Medulla oblongata (tissue), 1 donor: ENCODE results near the gene SLC23A2.
"Not testable (repeated sequence)": the region's sequence is repeated elsewhere in the genome, so short reads cannot be mapped to it uniquely, and the experiment has no call there.

ENCODE experiments used
- DNase-seq: peaks from one replicate; pipeline ENCODE4 v3.0.0-alpha.2; 2015; ENCODE audit errors: extremely low spot score

The SLC23A2 gene

GRCh38 chr20:4876731-4877130 is 124.6 kb downstream of the SLC23A2 start:
- no peak for DNase-seq

GRCh38 chr20:4876301-4876700 is 125.0 kb downstream of the SLC23A2 start:
- DNase-seq, result no peak

GRCh38 chr20:4875578-4876067 is 125.7 kb downstream of the SLC23A2 start:
- DNase-seq, result no peak

GRCh38 chr20:4873396-4873795 is 127.9 kb downstream of the SLC23A2 start:
- no peak for DNase-seq

GRCh38 chr20:4871486-4871885 is 129.8 kb downstream of the SLC23A2 start:
- DNase-seq, result no peak

DNA sequence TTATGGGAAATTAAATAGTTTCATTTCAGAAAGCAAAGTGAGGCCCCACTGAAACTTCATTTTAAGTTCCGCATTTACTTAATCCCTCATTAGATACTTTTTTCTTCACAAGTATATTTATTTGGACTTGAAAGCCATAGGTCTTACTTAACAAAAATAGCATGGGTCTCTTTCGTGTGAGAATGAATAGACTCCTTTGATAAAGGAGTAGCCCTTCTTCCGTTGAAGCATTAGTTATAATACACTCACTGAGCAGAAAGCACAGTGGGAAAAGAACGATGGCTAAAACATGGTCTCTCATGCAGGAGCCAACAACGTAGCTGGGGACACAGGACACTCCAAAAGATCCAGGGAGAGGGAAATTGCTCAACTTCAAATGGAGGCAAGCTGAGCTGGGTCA is 130.4 kb downstream of the SLC23A2 start:
- no peak for DNase-seq

GRCh38 chr20:4869290-4870193 is 131.8 kb downstream of the SLC23A2 start:
- no peak for DNase-seq

DNA sequence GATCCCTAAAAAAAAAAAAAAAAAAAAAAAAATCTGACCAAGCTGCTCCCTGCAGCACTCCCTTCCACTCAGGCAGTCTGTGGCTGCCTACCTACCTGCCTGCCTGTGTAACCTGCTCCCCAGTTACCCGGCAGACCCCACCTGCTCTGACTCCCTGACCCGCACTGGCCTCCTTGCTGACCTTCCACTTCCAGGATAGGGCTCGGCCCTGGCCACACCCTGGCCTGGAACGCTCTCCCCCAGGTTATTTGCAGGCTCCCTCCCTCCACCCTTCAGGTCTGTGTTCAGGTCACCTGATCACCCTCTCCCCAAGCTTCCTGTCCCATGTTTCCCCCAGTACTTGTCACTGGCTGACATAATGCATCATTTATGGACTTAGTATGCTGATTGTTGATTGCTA is 134.3 kb downstream of the SLC23A2 start:
- no peak for DNase-seq

DNA sequence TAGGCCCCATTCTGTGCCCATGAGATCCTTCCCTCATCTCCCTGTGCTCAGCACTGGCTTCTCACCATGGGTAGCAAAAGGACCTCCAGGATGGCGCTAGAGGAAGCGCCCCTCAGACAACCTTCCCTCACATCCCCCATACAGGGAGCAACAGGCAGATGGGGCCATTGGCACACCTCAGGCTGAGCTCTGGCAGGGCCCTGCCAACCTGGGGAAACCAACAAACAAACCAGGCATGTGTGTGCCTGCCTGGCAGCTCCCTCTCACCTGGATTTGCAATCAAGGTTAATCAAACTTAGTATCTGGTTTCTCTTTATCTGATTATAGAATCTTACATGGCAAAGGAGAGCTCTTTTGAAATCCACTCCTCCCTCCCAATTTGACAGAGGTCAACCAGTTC is 134.9 kb downstream of the SLC23A2 start:
- DNase-seq, result no peak

- DNase-seq, result peak; percentile 22
These were observed 137.0 kb downstream of the SLC23A2 start for GRCh38 chr20:4864311-4864752.

DNA sequence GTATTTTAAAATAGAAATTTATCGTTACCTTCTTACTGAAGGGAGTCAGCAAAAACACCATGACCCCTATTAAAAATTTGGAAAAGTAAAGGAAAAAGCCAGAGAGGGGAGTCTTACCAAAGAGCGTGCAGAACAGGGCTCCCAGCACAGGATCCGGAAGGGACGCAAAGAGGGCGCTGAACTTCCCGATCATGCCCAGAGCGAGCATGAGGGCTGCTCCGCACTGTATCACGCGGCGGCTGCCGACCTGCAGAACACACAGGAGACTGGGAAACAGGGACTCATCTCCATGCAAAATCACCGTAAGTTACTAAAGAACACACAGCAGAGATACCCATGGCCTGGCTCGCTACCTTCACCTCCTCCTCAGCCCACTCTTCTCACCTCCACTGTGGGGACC is 138.6 kb downstream of the SLC23A2 start:
- no peak for DNase-seq

DNA sequence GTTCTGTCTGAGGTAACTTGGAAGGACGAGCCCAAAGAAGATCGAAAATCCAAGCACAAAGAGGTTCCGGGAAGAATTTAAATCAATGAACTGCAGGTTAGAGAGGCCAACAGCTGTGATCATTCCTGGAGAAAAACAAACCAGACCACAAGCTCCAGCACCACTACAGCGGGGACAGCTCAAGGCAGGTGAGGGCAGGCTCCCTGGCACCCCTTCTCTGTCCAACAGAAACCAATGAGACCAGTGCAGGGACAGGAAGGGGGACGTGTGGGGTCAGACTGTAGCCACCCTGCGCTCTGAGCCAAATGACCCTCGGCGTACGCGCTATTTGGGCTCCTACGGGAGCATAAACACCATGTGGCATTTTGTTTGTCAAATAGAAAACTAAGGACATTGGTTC is 139.3 kb downstream of the SLC23A2 start:
- no peak for DNase-seq

DNA sequence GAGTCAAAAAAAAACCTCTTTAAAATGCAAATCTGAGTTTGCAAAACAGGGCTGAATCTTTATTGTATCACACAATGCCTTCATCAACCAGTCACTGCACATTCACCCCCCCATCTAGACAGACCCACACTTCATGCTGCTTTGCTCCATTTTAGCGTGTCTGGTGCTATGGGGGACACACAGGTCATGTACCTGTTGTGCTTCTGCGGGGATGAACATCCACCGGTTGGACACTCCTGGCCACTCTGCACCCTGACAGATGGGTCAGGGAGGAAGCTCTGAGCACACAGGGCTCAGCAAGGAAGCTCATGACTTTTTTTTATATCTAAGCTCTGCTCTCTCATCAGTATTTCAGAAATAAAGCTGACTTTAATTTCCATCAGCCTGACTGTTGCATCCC is 143.3 kb downstream of the SLC23A2 start:
- no peak for DNase-seq

DNA sequence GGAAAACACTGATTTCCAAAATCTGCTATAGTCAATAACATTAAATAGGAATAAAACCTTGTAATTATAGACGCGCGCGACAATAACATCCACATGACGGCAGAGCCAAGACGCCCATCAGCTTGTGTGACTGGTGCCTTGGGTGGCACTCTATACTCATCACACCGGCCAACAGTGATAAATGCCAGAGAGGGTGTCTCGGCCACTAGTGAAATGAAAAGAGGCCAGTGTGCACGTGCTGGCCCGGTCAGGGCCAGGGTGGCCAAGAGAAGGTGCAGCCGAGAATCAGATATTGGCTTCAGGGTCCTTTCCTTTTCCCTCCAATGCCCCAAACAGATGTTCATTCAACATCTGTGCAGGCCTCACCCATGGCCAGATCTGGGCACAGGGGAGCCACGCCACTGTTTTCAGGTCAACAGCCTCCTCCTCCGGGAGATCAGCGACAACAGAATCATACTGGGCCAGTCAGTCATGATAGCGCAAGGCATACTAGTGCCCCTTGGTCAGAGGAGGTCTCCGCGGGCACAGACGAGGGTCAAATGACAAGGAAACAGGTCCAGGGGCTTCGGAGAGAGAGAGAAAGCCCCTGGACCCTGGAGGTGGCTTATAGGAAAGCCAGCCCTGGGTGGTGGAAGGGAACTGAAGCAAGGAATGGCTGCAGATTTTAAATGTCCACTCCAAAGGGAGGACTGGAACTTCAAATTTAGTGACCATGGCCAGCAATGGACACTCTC is 145.1 kb downstream of the SLC23A2 start:
- DNase-seq, result no peak

DNA sequence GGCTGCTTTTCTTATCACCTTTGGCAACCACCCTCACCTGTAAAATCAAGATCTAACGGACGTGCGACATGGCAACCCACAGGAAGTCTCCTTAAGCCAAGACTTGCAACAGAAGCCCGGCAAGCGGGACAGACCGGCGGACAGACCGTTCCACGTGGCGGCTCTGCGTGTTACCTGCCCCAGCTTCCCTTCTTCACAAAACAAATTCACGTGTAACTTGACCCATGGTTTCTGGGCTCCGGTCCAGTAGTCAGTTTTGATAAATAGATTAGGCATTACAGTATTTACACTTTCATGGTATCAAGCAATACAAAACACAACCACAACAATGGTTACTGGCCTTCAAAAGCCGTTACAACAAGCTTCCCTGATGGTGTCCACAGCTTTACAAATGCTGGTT is 145.8 kb downstream of the SLC23A2 start:
- no peak for DNase-seq

GRCh38 chr20:4855097-4855496 is 146.2 kb downstream of the SLC23A2 start:
- DNase-seq, result no peak

- DNase-seq, result no peak
These were observed 146.8 kb downstream of the SLC23A2 start for GRCh38 chr20:4854561-4854901.

DNA sequence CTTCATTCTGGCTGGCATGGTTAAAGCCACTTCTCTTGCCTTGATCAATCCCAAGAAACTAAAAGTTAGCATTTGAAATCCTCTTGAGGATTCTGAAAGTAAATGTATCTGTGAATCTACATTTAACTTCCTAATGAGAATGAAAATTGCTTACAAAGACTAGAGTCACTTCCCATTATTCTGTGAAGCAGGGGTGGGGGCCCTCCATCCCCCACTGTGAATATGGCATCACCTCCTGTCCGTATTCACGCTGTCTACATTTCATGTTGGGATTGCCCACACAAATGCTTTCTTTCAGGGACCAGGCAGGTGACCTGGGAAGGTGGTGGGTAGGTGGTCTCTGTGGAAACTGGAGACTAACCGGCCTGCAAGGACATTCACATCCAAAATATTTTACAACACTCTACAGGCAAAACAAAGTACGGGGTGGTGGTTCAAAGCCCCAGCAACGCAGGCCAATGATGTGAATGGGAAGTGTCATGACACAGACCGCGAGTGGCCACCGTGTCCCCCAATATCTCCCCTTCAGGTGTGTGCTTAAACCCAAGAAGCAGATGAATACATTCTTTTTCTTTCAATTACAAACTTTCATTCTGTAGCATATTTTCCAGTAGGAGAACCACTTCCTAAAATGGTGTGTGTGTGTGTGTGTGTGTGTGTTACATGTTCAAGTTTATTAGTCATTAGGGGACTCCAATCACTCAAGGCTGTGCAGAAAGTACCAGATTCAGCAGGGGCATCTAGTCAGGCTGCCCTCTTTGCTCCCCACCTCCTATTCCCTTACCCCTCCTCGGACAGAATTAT is 147.4 kb downstream of the SLC23A2 start:
- no peak for DNase-seq

GRCh38 chr20:4853004-4853403 is 148.3 kb downstream of the SLC23A2 start:
- no peak for DNase-seq

GRCh38 chr20:4850960-4851359 is 150.3 kb downstream of the SLC23A2 start:
- DNase-seq, result no peak

DNA sequence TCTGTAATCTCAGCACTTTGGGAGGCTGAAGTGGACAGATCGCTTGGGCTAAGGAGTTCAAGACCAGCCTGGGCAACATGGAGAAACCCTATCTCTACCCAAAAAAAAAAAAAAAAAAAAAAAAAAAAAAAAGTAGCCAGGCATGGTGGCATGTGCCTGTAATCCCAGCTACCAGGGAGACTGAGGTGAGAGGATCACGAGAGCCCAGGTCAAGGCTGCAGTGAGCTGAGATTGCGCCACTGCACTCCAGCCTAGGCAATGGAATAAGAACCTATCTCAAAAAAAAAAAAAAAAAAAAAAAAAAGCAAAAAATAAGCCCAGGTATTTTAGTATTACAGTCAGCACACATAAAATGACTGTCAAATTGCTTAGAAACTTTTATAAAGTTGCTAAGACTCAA is 152.5 kb downstream of the SLC23A2 start:
- not testable (repeated sequence) for DNase-seq

GRCh38 chr20:4848041-4848440 is 153.3 kb downstream of the SLC23A2 start:
- no peak for DNase-seq
